DOHH2 (cell line): ENCODE results near the gene EGLN1.

Experiments used
- CTCF ChIP-seq: fragments of 200-600 bp; sonication (generic); IDR thresholded peaks from one replicate; pipeline ENCODE4 v1.5.1; 2014; ENCODE audit warnings: antibody characterized with exemption, mild to moderate bottlenecking, low read depth, low read length; ENCODE audit not compliant: poor library complexity, severe bottlenecking
- EZH2phosphoT487 ChIP-seq: fragments of 200-600 bp; sonication (generic); IDR thresholded peaks from 2 replicates; pipeline ENCODE4 v1.6.1; 2017; ENCODE audit warnings: borderline replicate concordance, mild to moderate bottlenecking, antibody characterized with exemption, low read length, moderate library complexity, mixed read lengths

- TF ChIP-seq CTCF (no peak), EZH2phosphoT487 (no peak)
Measured at GRCh38 chr1:231408528-231409094, 13.5 kb downstream of the EGLN1 start.
